K562 (cell line): ENCODE measurements around the gene EDARADD. TPM values are rescaled to one million over a fixed set of nuclear protein-coding genes. Genes with fewer than 3 reads are reported as not detected.
A peak's percentile ranks its signal among the peaks of the same experiment; 100 is the strongest.

Experiments used
- C11orf30 ChIP-seq: fragments of 450-650 bp; IDR thresholded peaks from 2 replicates; pipeline ENCODE4 v1.6.1; 2016; ENCODE audit warnings: low read depth, mild to moderate bottlenecking
- GMEB1 ChIP-seq: fragments of 250-450 bp; sonication (Bioruptor Pico); IDR thresholded peaks from 2 replicates; pipeline ENCODE4 v1.4.0; 2020; ENCODE audit warnings: mild to moderate bottlenecking
- MAFK ChIP-seq: IDR thresholded peaks from 2 replicates; pipeline ENCODE4 v1.6.1; 2011; ENCODE audit warnings: low read length, improper control_type of control experiment
- MTF1 ChIP-seq: fragments of 250-450 bp; sonication (Bioruptor Pico); IDR thresholded peaks from 2 replicates; pipeline ENCODE4 v1.9.0; 2021; ENCODE audit warnings: moderate library complexity, mild to moderate bottlenecking, inconsistent platforms, borderline replicate concordance
- NKRF ChIP-seq: fragments of 450-650 bp; IDR thresholded peaks from 2 replicates; pipeline ENCODE4 v1.6.1; 2016; ENCODE audit warnings: borderline replicate concordance
- PRMT5 ChIP-seq: sonication (generic); formaldehyde crosslinking; IDR thresholded peaks from 2 replicates; pipeline ENCODE4 v1.5.0; 2020; ENCODE audit warnings: missing genetic modification reagents
- RFX7 ChIP-seq: fragments of 250-450 bp; sonication (Bioruptor Pico); IDR thresholded peaks from 2 replicates; pipeline ENCODE4 v1.5.1; 2021; ENCODE audit warnings: mild to moderate bottlenecking
- SMARCE1 ChIP-seq: fragments of 450-650 bp; IDR thresholded peaks from 2 replicates; pipeline ENCODE4 v1.7.1; 2016; ENCODE audit warnings: mild to moderate bottlenecking
- ZNF3 ChIP-seq: fragments of 250-450 bp; sonication (Bioruptor Pico); IDR thresholded peaks from 2 replicates; pipeline ENCODE4 v1.5.0; 2021; ENCODE audit warnings: mild to moderate bottlenecking, moderate library complexity
- ZNF311 ChIP-seq: fragments of 250-450 bp; sonication (Bioruptor Pico); IDR thresholded peaks from 2 replicates; pipeline ENCODE4 v1.4.0; 2020; ENCODE audit warnings: mild to moderate bottlenecking, moderate library complexity
- ZNF354B ChIP-seq: fragments of 250-450 bp; sonication (Bioruptor Pico); IDR thresholded peaks from 2 replicates; pipeline ENCODE4 v1.4.0; 2020
- ZNF518B ChIP-seq: fragments of 250-450 bp; sonication (Bioruptor Pico); IDR thresholded peaks from 2 replicates; pipeline ENCODE4 v1.5.0; 2021; ENCODE audit warnings: mild to moderate bottlenecking, moderate library complexity
- polyA plus RNA-seq, 8 experiments: library from polyadenylated mRNA; depleted of rRNA in 4 of 8; stranded (reverse) in 5 of 8; unstranded in 3 of 8; fragments of >200 nt; fragmentation: Nextera tagmentation in 2 of 8; fragmentation: Illumina TruSeq in 1 of 8; extraction: Ambion mirVana in 2 of 8; extraction: Trizol in 1 of 8; gene quantifications; 2 replicates each; pipeline versions ENCODE4 v1.2.1 to v1.2.3, GENCODE V29; 2011 to 2014; ENCODE audit warnings: inconsistent platforms in 1 of 8, missing spikeins in 1 of 8
- total RNA-seq, 7 experiments: library from RNA; depleted of rRNA in 6 of 7; stranded (reverse); fragments of >200 nt in 6 of 7; fragmentation: Illumina TruSeq in 2 of 7; extraction: Trizol in 2 of 7; gene quantifications; 2 replicates each; pipeline versions ENCODE4 v1.2.1 to v1.2.3, GENCODE V29; 2011 to 2021; ENCODE audit warnings: low replicate concordance in 1 of 7
- TF ChIP-seq, protein P1 (sequence below): sonication (generic); formaldehyde crosslinking; IDR thresholded peaks from 2 replicates; pipeline ENCODE4 v1.8.1; 2022; ENCODE audit warnings: missing genetic modification reagents
- TF ChIP-seq, protein P2 (sequence below): sonication (generic); formaldehyde crosslinking; IDR thresholded peaks from 2 replicates; pipeline ENCODE4 v1.8.1; 2023; ENCODE audit warnings: mild to moderate bottlenecking, missing genetic modification reagents
- TF ChIP-seq, protein P3 (sequence below): conservative IDR thresholded peaks from 2 replicates; pipeline ENCODE4 v1.6.1; 2011; ENCODE audit warnings: low read depth, mild to moderate bottlenecking, low read length; ENCODE audit not compliant: control insufficient read depth

The EDARADD gene
- total and polyA plus RNA-seq, 9 of the 15 experiments (the other 6 are each of a cell fraction or from before 2014, with no cell fraction given): 0.46 to 32.4 (median 20.6) TPM

DNA sequence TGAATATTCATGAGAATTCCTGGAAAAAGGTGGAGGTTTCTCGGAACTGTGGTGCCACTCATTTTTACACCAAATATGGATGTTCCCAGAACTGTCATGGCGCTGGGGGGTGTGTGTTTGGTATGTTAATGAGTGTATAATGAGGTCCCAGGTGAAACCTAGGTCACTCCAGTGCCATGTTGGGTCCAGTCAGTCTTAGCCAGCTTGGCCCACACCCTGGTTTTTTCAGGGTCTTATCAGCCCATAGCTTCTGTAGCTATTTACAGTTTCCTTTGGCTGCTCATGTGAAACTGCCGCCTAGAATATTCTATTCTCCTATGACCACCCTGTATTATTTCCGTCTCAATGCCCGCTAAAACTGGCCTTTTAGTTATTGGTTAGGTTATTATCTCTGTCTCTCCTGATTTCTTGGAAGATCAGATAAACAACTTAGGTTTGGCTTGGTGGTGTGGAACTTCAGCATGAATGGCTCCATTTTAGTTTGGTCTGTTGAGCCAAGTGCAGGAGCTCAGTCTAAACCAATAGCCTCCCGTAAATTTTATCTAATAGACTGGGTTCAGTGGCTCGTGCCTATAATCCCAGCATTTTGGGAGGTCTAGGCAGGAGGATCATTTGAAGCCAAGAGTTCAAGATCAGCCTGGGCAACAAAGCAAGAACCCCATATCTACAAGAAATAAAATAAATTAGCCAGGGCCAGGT, 42.1 kb upstream of the EDARADD start (continued):
- no peak for TF ChIP-seq ZNF3 (CRISPR knock-in tag)
- TF ChIP-seq MAFK: no peak
- peak; percentile 90 for TF ChIP-seq ZNF311
- TF ChIP-seq C11orf30: peak; percentile 34; the same call in 1 of the 2 replicates
- TF ChIP-seq NKRF: no peak
- TF ChIP-seq, protein P1, sequence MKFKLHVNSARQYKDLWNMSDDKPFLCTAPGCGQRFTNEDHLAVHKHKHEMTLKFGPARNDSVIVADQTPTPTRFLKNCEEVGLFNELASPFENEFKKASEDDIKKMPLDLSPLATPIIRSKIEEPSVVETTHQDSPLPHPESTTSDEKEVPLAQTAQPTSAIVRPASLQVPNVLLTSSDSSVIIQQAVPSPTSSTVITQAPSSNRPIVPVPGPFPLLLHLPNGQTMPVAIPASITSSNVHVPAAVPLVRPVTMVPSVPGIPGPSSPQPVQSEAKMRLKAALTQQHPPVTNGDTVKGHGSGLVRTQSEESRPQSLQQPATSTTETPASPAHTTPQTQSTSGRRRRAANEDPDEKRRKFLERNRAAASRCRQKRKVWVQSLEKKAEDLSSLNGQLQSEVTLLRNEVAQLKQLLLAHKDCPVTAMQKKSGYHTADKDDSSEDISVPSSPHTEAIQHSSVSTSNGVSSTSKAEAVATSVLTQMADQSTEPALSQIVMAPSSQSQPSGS (CRISPR knock-in tag): no peak
- peak; percentile 44; the same call in 1 of the 2 replicates for TF ChIP-seq GMEB1
- TF ChIP-seq MTF1 (CRISPR knock-in tag): peak; percentile 49; the same call in 1 of the 2 replicates
- TF ChIP-seq PRMT5 (CRISPR knock-in tag): no peak
- no peak for TF ChIP-seq RFX7 (CRISPR knock-in tag)
- no peak for TF ChIP-seq ZNF518B (CRISPR knock-in tag)
- TF ChIP-seq SMARCE1: peak; percentile 76
- 0 out of 2 replicates have a peak, but pooled peaks have one; percentile 65 for TF ChIP-seq ZNF354B
- TF ChIP-seq, protein P2, sequence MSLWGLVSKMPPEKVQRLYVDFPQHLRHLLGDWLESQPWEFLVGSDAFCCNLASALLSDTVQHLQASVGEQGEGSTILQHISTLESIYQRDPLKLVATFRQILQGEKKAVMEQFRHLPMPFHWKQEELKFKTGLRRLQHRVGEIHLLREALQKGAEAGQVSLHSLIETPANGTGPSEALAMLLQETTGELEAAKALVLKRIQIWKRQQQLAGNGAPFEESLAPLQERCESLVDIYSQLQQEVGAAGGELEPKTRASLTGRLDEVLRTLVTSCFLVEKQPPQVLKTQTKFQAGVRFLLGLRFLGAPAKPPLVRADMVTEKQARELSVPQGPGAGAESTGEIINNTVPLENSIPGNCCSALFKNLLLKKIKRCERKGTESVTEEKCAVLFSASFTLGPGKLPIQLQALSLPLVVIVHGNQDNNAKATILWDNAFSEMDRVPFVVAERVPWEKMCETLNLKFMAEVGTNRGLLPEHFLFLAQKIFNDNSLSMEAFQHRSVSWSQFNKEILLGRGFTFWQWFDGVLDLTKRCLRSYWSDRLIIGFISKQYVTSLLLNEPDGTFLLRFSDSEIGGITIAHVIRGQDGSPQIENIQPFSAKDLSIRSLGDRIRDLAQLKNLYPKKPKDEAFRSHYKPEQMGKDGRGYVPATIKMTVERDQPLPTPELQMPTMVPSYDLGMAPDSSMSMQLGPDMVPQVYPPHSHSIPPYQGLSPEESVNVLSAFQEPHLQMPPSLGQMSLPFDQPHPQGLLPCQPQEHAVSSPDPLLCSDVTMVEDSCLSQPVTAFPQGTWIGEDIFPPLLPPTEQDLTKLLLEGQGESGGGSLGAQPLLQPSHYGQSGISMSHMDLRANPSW (CRISPR knock-in tag): no peak
- TF ChIP-seq, protein P3, sequence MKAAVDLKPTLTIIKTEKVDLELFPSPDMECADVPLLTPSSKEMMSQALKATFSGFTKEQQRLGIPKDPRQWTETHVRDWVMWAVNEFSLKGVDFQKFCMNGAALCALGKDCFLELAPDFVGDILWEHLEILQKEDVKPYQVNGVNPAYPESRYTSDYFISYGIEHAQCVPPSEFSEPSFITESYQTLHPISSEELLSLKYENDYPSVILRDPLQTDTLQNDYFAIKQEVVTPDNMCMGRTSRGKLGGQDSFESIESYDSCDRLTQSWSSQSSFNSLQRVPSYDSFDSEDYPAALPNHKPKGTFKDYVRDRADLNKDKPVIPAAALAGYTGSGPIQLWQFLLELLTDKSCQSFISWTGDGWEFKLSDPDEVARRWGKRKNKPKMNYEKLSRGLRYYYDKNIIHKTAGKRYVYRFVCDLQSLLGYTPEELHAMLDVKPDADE: no peak
